HK-2 (cell line): ENCODE measurements around the gene PRMT6.
"Not testable (repeated sequence)": the region's sequence is repeated elsewhere in the genome, so short reads cannot be mapped to it uniquely, and the experiment has no call there.

Experiments used
- DNase-seq: peaks from one replicate; pipeline ENCODE4 v3.0.0-alpha.2; 2018; ENCODE audit not compliant: unreplicated experiment

The PRMT6 gene

DNA sequence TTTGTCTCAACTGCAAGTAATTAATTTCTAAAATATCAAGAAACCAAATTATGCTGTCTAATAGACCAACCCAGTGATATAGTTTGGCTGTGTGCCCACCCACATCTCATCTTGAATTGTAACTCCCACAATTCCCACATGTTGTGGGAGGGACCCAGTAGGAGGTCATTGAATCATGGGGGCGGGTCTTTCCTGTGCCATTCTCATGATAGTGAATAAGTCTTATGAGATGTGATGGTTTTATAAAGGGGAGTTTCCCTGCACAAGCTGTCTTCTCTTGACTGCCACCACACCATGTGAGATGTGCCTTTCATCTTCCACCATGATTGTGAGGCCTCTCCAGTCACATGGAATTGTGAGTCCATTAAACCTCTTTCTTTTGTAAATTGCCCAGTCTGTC is 36.9 kb downstream of the PRMT6 start:
- DNase-seq = not testable (repeated sequence)

DNA sequence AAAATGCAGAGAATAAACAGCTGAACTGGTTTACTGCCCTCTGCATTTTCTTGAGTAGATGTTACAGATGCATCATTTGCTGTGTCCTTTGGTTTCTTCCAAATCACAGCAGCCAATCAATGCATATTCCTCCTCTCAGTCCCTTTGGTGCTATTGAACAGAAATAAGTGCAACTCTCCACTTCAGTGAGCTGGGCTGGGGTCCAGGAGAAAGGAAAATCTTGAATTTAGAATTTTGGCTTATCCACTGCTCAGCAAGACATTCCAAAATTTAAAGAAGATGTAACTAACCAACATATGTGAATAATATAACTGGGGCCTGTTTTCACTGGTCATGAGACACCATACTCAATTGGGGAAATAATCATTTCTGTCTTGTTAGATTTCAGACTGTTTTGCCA is 39.2 kb downstream of the PRMT6 start:
- no peak for DNase-seq

DNA sequence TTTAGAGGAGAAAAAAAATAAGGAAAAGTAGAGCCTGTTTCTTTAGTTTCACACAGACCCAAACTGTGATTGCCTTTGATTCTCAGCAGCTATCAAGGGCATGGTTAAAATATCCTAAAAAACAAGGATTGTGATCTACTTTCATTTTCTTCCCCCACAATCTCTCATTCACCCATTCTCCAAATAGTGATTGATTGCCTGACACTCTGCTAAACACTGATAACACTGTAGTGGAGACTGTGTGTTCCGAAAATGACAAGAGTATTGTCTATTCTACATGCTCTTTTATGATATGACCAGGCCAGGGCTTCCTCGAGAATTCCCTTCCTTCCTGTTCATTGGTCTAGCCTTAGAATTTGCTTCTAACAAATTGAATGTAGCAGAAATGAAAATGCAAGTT is 40.2 kb downstream of the PRMT6 start:
- no peak for DNase-seq

DNA sequence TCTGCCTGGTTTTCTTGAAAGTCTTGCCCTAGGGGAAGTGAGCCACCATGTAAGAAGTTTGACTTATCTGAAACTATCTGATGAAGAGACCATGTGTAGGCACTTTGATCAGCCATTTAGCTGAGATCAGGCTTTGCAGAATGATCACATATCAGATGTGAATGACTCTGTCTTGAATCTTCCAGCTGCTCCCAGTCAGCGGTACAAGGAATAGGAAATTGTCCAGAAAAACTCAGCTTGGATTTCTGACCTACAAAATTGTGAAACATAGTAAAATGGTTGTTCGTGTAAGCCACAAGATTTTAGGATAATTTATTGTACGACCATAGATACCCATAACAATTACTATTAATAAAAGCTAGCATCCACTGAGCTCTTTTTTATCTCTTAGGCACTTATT is 42.5 kb downstream of the PRMT6 start:
- DNase-seq = no peak

DNA sequence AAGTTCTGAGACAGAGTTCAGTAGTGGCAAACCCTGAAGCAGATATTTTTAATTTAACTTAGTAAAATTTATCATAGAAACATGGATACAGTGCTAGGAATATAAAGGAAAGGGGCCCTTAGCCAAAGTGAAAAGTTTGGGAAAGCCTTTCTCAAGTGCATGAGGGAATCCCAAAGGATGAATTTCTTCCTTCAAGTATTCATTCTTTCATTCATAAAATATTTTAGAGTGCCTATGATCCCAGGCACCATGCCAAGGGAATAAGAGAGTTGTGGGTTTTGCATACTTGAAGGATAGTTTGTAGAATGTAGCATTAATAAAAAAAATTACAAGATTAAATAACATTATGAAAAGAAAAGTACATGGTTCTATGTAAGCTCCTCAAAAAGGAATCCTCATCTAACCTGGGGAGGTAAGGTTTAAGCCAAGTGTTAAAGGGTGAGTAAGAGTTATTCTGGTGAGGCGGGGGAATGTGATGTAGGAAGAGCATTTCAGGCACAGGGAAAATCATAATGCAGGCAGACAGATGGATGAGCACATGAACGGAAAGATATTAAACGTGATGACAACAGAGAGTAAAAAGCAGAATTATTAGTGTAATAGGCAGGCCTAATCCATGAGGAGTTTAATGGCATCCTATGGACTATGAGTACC is 44.0 kb downstream of the PRMT6 start:
- no peak for DNase-seq

DNA sequence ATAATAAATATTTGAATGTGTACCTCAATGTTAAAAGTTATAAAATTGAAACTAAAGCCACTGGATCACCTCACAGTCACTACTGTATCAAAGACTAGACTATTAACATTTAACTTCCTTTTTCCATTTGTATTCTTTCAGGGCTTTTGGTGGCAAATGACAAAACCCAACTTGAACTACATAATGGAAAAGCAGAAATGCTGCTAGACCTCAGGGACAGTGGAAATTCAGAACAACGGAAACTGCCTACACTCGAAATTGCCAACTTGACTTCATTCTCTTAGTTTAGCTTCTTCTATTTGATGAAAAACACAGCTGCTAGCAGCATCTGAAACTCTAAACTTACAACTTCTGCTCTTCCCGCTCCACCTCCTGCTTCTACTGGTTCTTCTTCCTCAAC is 49.4 kb downstream of the PRMT6 start:
- no peak for DNase-seq
